Measurements from ENCODE around the gene TEX29.

TEX29 gene

DNA sequence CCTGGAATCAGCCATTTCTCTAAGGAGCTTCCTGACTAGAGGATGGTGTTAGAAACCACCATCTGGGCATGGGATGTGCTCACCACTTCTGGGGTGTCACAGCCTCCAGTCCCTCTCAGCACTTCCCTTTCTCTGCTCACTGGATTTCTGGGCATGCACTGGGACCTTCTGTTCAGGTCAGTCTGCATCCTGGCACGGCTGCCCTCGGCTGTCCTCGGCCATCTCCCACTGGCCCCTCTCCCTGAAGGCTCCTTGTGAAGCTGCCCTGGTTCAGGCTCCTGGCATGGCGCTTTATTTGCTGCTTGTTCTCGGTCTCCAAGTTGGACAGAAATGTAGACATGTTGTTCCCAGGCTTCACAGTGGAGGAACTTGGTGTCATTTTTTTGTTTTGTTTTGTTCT is 60.0 kb downstream of the TEX29 start:
- H3K4me3 ChIP-seq (ENCODE audit: low read length), result no peak overlapping the region
- H3K36me3 ChIP-seq (ENCODE audit: insufficient read depth, low read length), result no peaks in the 10 kb centered on the region
- no peak overlapping the region for H2AFZ ChIP-seq (ENCODE audit: low read depth, low read length)
- H3K4me1 ChIP-seq (ENCODE audit: insufficient read depth, low read length), result peaks cover 9% of the 10 kb centered on the region
- H3K27me3 ChIP-seq (ENCODE audit: insufficient read depth, low read length), result peaks cover 2% of the 10 kb centered on the region
- H3K9me3 ChIP-seq (ENCODE audit: low read length), result peaks cover 5% of the 10 kb centered on the region

- H3K4me1 ChIP-seq (ENCODE audit: insufficient read depth, low read length), result peaks cover 12% of the 10 kb centered on the region
- H3K27me3 ChIP-seq (ENCODE audit: insufficient read depth, low read length), result peaks cover 2% of the 10 kb centered on the region
- no peaks in the 10 kb centered on the region for H3K36me3 ChIP-seq (ENCODE audit: insufficient read depth, low read length)
- H3K9me3 ChIP-seq (ENCODE audit: low read length), result peaks cover 5% of the 10 kb centered on the region
- H2AFZ ChIP-seq (ENCODE audit: low read depth, low read length), result no peak overlapping the region
- H3K4me3 ChIP-seq (ENCODE audit: low read length), result no peak overlapping the region
Observed at GRCh38 chr13:111382411-111382810, 62.0 kb downstream of the TEX29 start.

GRCh38 chr13:111382877-111383276 is 62.4 kb downstream of the TEX29 start:
- peaks cover 12% of the 10 kb centered on the region for H3K4me1 ChIP-seq (ENCODE audit: insufficient read depth, low read length)
- H3K4me3 ChIP-seq (ENCODE audit: low read length), result no peak overlapping the region
- no peaks in the 10 kb centered on the region for H3K36me3 ChIP-seq (ENCODE audit: insufficient read depth, low read length)
- peaks cover 2% of the 10 kb centered on the region for H3K27me3 ChIP-seq (ENCODE audit: insufficient read depth, low read length)
- H2AFZ ChIP-seq (ENCODE audit: low read depth, low read length), result no peak overlapping the region
- H3K9me3 ChIP-seq (ENCODE audit: low read length), result peaks cover 5% of the 10 kb centered on the region

GRCh38 chr13:111383591-111384440 is 63.4 kb downstream of the TEX29 start:
- H3K4me1 ChIP-seq (ENCODE audit: insufficient read depth, low read length), result peaks cover 12% of the 10 kb centered on the region
- no peak overlapping the region for H3K4me3 ChIP-seq (ENCODE audit: low read length)
- H3K36me3 ChIP-seq (ENCODE audit: insufficient read depth, low read length), result no peaks in the 10 kb centered on the region
- H2AFZ ChIP-seq (ENCODE audit: low read depth, low read length), result no peak overlapping the region
- peaks cover 5% of the 10 kb centered on the region for H3K9me3 ChIP-seq (ENCODE audit: low read length)
- peaks cover 2% of the 10 kb centered on the region for H3K27me3 ChIP-seq (ENCODE audit: insufficient read depth, low read length)

DNA sequence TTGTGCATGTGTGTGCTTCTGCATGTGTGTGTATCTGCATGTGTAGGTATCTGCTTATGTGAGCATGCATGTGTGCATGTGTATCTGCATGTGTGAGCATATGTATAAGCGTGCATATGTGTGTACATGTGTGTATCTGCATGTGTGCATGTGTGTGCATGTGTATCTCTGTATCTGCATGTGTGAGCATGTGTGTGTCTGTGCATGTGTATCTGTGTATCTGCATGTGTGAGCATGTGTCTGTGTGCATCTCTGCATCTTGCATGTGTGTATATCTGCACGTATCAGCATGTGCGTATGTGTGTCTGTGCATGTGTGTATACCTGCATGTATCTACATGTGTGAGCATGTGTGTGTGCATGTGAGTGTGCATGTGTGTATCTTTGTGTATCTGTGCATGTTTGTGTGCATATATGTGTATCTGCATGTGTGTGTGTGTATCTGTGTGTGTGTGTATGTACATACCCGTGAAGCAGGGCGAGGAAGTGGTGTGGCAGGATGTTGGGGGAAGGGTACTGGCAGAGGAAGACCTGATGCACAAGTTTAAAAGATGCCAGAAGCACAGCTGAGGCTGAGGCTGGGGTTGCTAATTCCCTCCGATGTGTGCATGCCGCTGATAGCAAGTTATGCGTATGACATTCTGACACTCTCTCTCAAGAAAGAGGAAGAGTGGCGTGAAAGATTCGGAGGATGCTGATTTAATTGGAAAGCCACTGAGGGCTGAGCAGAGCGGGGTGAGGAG is 64.2 kb downstream of the TEX29 start:
- Histone ChIP-seq H3K4me3 (ENCODE audit: low read length) (no peak overlapping the region), H3K36me3 (ENCODE audit: insufficient read depth, low read length) (no peaks in the 10 kb centered on the region), H3K4me1 (ENCODE audit: insufficient read depth, low read length) (peaks cover 12% of the 10 kb centered on the region), H2AFZ (ENCODE audit: low read depth, low read length) (no peak overlapping the region), H3K27me3 (ENCODE audit: insufficient read depth, low read length) (peaks cover 2% of the 10 kb centered on the region), H3K9me3 (ENCODE audit: low read length) (peaks cover 5% of the 10 kb centered on the region)

- H3K4me3 ChIP-seq (ENCODE audit: low read length), result no peak overlapping the region
- peaks cover 12% of the 10 kb centered on the region for H3K4me1 ChIP-seq (ENCODE audit: insufficient read depth, low read length)
- no peaks in the 10 kb centered on the region for H3K36me3 ChIP-seq (ENCODE audit: insufficient read depth, low read length)
- peaks cover 2% of the 10 kb centered on the region for H3K27me3 ChIP-seq (ENCODE audit: insufficient read depth, low read length)
- H3K9me3 ChIP-seq (ENCODE audit: low read length), result peaks cover 3% of the 10 kb centered on the region
- no peak overlapping the region for H2AFZ ChIP-seq (ENCODE audit: low read depth, low read length)
Observed at GRCh38 chr13:111385183-111385857, 64.9 kb downstream of the TEX29 start.

DNA sequence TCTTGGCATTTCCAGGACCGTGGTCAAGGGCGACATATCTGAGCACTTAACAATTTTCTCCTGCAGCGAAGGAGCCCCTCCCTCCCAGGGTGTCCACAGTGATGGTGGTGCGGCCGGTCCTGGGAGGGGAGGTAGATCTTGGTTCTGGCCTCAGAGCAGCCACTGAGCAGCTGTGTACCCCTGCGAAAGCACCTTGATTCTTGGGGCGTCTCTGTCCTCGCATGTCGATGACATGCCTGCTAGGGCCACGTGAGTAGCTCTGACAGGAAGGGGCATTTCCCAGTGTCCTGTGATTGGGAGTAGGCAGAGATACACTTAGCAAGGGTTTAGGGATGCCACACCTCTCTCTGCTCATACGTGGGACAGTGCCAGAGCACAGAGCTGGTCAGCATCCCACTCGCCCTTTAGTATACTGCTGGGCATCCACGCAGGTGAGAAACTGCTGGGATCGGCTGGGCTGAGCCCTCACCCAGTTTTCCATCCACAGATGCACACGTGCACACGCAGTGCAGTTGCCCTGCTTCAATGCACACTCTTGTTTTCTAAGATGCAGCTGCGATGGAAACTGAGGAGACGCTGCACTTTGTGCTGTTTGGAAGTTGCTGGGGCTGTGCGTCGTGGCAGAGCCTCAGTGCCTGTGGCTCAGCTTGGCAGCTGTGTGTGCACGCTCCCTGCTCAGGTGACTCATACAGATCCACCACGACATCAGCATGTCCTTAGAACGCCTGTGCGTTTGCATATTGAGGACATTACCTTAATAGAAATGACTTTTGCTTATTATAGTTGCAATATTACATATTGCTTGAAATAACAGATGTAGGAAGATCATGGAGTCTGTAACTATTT is 66.8 kb downstream of the TEX29 start:
- Histone ChIP-seq H3K4me1 (ENCODE audit: insufficient read depth, low read length) (peaks cover 12% of the 10 kb centered on the region), H3K36me3 (ENCODE audit: insufficient read depth, low read length) (no peaks in the 10 kb centered on the region)

DNA sequence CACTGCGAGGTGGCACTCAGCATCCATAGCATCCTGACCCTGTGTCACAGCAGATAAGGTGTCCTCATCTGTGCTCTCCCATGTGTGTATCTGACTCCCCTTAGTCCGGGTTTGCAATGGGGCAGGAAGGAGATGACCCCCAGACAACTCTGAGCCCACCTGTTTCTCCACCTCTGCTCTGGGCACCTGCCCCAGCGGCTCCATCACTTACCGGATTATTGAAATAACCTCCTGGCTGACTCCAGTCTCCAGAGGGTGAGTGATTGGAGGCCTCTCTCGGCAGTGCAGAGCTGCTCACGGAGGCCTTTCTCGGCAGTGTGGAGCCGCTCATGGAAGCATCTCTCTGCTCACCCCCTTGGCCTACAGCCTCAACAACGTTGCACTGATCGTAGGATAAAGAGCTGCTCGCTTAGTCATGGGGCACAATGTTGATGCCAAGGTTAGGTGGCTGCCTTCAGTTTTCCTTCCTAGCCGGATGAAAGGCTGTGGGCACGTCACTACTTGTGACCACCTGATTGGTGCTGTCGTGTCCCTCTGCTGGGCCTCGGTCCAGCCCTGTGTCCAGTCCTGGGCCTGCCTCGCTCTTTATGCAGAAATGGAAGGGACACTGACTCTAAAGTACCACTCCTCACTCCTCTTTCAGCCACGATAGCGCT is 67.6 kb downstream of the TEX29 start:
- H2AFZ ChIP-seq (ENCODE audit: low read depth, low read length), result no peak overlapping the region
- no peak overlapping the region for H3K4me3 ChIP-seq (ENCODE audit: low read length)
- H3K9me3 ChIP-seq (ENCODE audit: low read length), result no peaks in the 10 kb centered on the region
- no peaks in the 10 kb centered on the region for H3K27me3 ChIP-seq (ENCODE audit: insufficient read depth, low read length)
- H3K4me1 ChIP-seq (ENCODE audit: insufficient read depth, low read length), result peaks cover 12% of the 10 kb centered on the region
- H3K36me3 ChIP-seq (ENCODE audit: insufficient read depth, low read length), result no peaks in the 10 kb centered on the region

More for the DNA sequence above, 66.8 kb downstream of the TEX29 start:
- Histone ChIP-seq H2AFZ (ENCODE audit: low read depth, low read length) (no peak overlapping the region), H3K9me3 (ENCODE audit: low read length) (no peaks in the 10 kb centered on the region), H3K4me3 (ENCODE audit: low read length) (no peak overlapping the region), H3K27me3 (ENCODE audit: insufficient read depth, low read length) (no peaks in the 10 kb centered on the region)

GRCh38 chr13:111388851-111389500 is 68.5 kb downstream of the TEX29 start:
- Histone ChIP-seq H3K4me1 (ENCODE audit: insufficient read depth, low read length) (peaks cover 12% of the 10 kb centered on the region), H3K27me3 (ENCODE audit: insufficient read depth, low read length) (no peaks in the 10 kb centered on the region), H2AFZ (ENCODE audit: low read depth, low read length) (no peak overlapping the region), H3K4me3 (ENCODE audit: low read length) (no peak overlapping the region), H3K36me3 (ENCODE audit: insufficient read depth, low read length) (no peaks in the 10 kb centered on the region), H3K9me3 (ENCODE audit: low read length) (no peaks in the 10 kb centered on the region)

DNA sequence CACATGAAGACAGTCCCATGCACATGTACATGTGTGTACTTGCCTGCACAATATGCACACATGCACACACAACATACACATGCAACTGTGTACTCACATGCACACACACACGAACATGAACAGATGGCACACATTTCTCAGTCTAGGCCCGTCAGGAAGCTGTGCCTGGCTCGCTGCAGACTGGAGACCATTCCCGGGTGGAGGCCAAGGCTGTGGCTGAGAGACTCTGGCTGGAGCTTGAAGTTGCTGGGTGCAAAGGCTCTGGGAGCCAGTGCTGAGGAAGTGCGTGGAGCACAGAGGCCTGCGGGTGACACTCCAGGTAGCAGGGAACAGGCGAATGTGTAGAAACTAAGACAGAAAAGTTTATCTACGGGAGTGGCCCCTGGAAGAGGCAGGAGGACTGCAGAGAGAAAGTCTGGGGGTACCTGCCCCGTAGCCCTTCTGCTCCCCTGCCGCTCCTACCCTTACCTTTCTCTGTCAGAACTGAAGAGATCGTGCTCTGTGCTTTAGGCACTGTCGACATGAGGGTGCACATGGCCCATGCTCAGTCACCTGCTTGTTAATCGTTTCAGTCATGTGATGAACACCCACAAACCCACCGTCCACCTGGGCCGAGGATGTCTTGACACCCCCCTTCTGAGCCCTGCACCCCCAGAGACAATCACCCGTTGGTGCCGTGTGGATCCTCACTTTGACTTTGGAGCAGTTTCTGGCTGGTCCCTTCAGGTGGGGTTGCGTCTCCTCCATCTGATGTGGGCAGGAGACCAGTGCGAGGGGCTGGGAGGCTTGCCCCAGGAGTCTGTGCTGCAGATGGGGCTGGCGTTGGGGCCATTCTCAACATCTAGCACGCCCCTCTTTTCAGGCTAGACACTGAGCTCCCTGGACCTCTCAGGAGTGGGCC is 69.4 kb downstream of the TEX29 start:
- Histone ChIP-seq H3K4me1 (ENCODE audit: insufficient read depth, low read length) (peaks cover 8% of the 10 kb centered on the region), H3K27me3 (ENCODE audit: insufficient read depth, low read length) (peaks cover 2% of the 10 kb centered on the region), H3K4me3 (ENCODE audit: low read length) (no peak overlapping the region), H2AFZ (ENCODE audit: low read depth, low read length) (no peak overlapping the region), H3K36me3 (ENCODE audit: insufficient read depth, low read length) (no peaks in the 10 kb centered on the region), H3K9me3 (ENCODE audit: low read length) (no peaks in the 10 kb centered on the region)
